ENCODE measurements around the gene MYO1D. TPM values are rescaled to one million over a fixed set of nuclear protein-coding genes. Genes with fewer than 3 reads are reported as not detected.
A peak's percentile ranks its signal among the peaks of the same experiment; 100 is the strongest.

MYO1D gene
- total RNA-seq, 2 experiments from 2014 or later = 2.0 to 2.2 TPM

DNA sequence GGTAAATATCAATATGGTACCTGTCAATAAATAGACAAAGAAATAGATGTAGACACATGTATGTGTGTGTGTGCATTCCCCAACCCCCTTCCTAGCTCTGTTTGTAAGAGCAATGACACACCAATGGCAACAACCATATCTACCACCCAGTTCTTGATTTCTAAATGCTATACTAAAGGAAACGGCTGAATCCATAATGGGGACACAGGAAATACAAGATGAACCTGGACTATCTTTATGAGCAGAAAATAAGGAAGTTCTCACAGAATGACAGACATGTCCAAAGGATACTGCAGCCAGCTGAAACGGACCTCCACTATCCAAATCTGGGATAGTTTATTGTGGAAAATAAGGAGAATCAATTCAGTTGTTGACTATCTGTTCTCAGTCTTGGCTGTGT is 75.3 kb downstream of the MYO1D start:
- no peak for DNase-seq
- no peak overlapping the region for H3K4me3 Mint-ChIP-seq
- no peaks in the 10 kb centered on the region for H3K36me3 Mint-ChIP-seq (ENCODE audit: low read depth)
- no peak overlapping the region for H3K27ac Mint-ChIP-seq
- no peaks in the 10 kb centered on the region for H3K4me1 Mint-ChIP-seq
- ChIA-PET CTCF (interaction anchor here (1.0 kb wide), 1 partner anchor 108 kb away, joined by 3 read pairs; no protein-coding TSS in a partner anchor), POLR2A (no interaction called here)
- H3K9me3 Mint-ChIP-seq = no peaks in the 10 kb centered on the region
- H3K27me3 Mint-ChIP-seq = peaks cover 17% of the 10 kb centered on the region

- Mint-ChIP-seq H3K27me3 (peaks cover 17% of the 10 kb centered on the region), H3K27ac (peak overlapping the region; percentile 31), H3K4me3 (no peak overlapping the region), H3K9me3 (no peaks in the 10 kb centered on the region), H3K4me1 (no peaks in the 10 kb centered on the region), H3K36me3 (ENCODE audit: low read depth) (no peaks in the 10 kb centered on the region)
- CTCF ChIA-PET = interaction anchor here (1.0 to 1.8 kb wide), 2 partner anchors 76 to 108 kb away, joined by 3 to 7 read pairs; partner anchors contain the start of gene MYO1D
- POLR2A ChIA-PET = no interaction called here
- DNase-seq = no peak
Observed at GRCh38 chr17:32801193-32801592, 75.7 kb downstream of the MYO1D start.

DNA sequence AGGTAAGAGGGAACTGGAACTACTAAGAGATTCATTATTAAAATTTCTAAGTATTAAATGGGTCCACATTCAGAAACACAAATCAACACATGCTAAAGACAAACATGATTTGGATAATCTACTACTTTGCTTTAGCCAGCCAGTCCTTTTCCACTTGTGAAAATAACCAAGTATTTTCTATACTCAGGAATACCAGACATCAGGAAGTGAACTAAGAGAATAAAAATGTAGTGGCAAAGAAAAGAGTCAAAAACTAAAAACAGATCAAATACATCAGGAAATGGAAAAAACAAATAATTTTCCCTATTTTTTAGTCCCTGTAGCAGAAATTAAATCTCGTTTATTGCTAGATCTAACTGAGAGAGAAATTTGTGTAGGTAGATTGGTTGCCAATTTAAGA is 78.0 kb downstream of the MYO1D start:
- Mint-ChIP-seq H3K9me3 (no peaks in the 10 kb centered on the region), H3K4me3 (no peak overlapping the region), H3K36me3 (ENCODE audit: low read depth) (no peaks in the 10 kb centered on the region), H3K27ac (no peak overlapping the region), H3K27me3 (peaks cover 15% of the 10 kb centered on the region), H3K4me1 (no peaks in the 10 kb centered on the region)
- CTCF ChIA-PET = interaction anchor here (0.8 to 1.1 kb wide), 3 partner anchors 27 to 78 kb away, joined by 3 read pairs; partner anchors contain the start of gene MYO1D
- POLR2A ChIA-PET = no interaction called here
- no peak for DNase-seq

GRCh38 chr17:32795339-32795979 is 81.5 kb downstream of the MYO1D start:
- Mint-ChIP-seq H3K4me1 (no peaks in the 10 kb centered on the region), H3K36me3 (ENCODE audit: low read depth) (no peaks in the 10 kb centered on the region), H3K27me3 (peaks cover 9% of the 10 kb centered on the region), H3K4me3 (no peak overlapping the region), H3K27ac (no peak overlapping the region), H3K9me3 (no peaks in the 10 kb centered on the region)
- DNase-seq = no peak
- ChIA-PET POLR2A (interaction anchor here (0.7 kb wide), 1 partner anchor 12 kb away, joined by 5 read pairs; no protein-coding TSS in a partner anchor), CTCF (interaction anchor here (0.6 to 1.7 kb wide), 3 partner anchors 9 to 1444 kb away, joined by 3 to 6 read pairs (median 3); no protein-coding TSS in a partner anchor)

- Mint-ChIP-seq H3K4me1 (no peaks in the 10 kb centered on the region), H3K27ac (no peak overlapping the region), H3K9me3 (no peaks in the 10 kb centered on the region), H3K36me3 (ENCODE audit: low read depth) (no peaks in the 10 kb centered on the region), H3K27me3 (peaks cover 9% of the 10 kb centered on the region), H3K4me3 (no peak overlapping the region)
- CTCF ChIA-PET = interaction anchor here (0.6 to 1.7 kb wide), 3 partner anchors 8 to 1443 kb away, joined by 3 to 6 read pairs (median 3); no protein-coding TSS in a partner anchor
- POLR2A ChIA-PET = no interaction called here
- DNase-seq = no peak
Observed at GRCh38 chr17:32794533-32795246, 82.2 kb downstream of the MYO1D start.

DNA sequence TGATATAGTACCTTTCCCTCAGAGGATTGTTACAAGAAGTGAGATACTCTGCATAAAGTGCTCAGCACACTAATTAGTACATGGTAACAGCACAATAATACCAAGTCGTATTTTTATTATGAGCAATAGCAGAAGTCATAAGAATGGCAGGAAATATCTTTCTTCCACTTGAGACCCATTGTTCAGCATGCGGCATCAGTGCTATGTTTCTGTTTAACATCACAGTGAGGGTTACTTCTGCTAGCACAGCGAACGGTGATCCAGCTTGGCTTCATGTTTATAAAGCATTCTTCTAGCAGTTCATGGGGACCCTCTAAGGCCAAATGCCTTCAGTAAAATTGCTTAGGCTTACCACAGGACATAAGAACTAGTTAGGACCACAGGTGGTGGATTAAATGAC is 83.1 kb downstream of the MYO1D start:
- H3K27me3 Mint-ChIP-seq = peaks cover 7% of the 10 kb centered on the region
- no peak for DNase-seq
- no peaks in the 10 kb centered on the region for H3K4me1 Mint-ChIP-seq
- ChIA-PET CTCF (interaction anchor here (1.5 kb wide), 1 partner anchor 11 kb away, joined by 5 read pairs; no protein-coding TSS in a partner anchor), POLR2A (no interaction called here)
- no peaks in the 10 kb centered on the region for H3K36me3 Mint-ChIP-seq (ENCODE audit: low read depth)
- H3K4me3 Mint-ChIP-seq = no peak overlapping the region
- H3K27ac Mint-ChIP-seq = no peak overlapping the region
- H3K9me3 Mint-ChIP-seq = no peaks in the 10 kb centered on the region

DNA sequence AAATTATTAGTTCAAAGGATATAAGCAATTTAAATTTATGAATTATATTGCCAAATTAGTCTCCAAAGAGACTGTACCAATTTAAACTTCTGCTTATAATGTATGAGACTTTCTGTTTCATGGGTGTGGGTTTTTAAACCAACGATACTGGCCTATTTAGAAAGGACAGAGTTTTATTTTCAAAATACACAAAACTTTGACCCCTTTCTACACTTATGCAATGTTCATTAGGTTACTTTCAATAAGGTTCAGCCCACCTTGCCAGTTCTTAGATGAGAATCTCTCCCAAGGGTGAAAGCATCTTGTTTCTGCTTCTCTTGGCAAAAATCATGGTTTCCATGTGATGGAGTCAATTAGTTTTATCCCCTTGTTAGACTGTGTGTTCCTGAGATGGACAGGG is 84.7 kb downstream of the MYO1D start:
- H3K27me3 Mint-ChIP-seq = peaks cover 4% of the 10 kb centered on the region
- DNase-seq = no peak
- no peaks in the 10 kb centered on the region for H3K9me3 Mint-ChIP-seq
- no peak overlapping the region for H3K4me3 Mint-ChIP-seq
- ChIA-PET POLR2A (no interaction called here), CTCF (interaction anchor here (1.1 to 1.5 kb wide), 2 partner anchors 9 to 149 kb away, joined by 5 read pairs; no protein-coding TSS in a partner anchor)
- no peaks in the 10 kb centered on the region for H3K4me1 Mint-ChIP-seq
- no peak overlapping the region for H3K27ac Mint-ChIP-seq
- no peaks in the 10 kb centered on the region for H3K36me3 Mint-ChIP-seq (ENCODE audit: low read depth)

DNA sequence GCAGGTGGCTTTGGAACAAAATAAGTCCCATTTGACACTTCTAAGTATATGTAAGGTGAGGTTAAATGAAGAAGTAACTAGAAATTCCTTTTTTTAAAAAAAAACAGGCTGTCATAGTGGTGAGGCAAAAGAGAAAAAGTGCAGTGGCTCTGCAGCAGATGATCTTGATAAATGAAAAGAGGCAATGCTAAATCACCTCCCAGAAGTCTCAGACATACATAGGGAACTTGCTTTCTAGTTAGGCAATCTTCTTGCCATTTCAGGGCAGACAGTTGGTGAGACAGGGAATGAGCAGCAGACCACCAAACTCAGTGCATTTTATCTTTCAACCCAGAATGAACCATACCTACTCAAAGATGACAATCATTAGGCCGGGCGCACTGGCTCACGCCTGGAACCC is 90.8 kb downstream of the MYO1D start:
- DNase-seq = no peak
- Mint-ChIP-seq H3K27ac (no peak overlapping the region), H3K27me3 (peaks cover 11% of the 10 kb centered on the region), H3K9me3 (no peaks in the 10 kb centered on the region), H3K36me3 (ENCODE audit: low read depth) (no peaks in the 10 kb centered on the region), H3K4me3 (no peak overlapping the region), H3K4me1 (no peaks in the 10 kb centered on the region)
- ChIA-PET POLR2A (interaction anchor here (0.7 kb wide), 1 partner anchor 60 kb away, joined by 3 read pairs; no protein-coding TSS in a partner anchor), CTCF (interaction anchor here (0.6 to 1.2 kb wide), 2 partner anchors 9 to 565 kb away, joined by 3 read pairs; no protein-coding TSS in a partner anchor)

GRCh38 chr17:32784113-32784512 is 92.8 kb downstream of the MYO1D start:
- CTCF ChIA-PET = interaction anchor here (1.0 to 2.9 kb wide), 5 partner anchors 12 to 152 kb away, joined by 3 to 14 read pairs (median 5); partner anchors contain the start of gene MYO1D
- Mint-ChIP-seq H3K27ac (no peak overlapping the region), H3K36me3 (ENCODE audit: low read depth) (no peaks in the 10 kb centered on the region), H3K27me3 (peaks cover 10% of the 10 kb centered on the region), H3K4me1 (no peaks in the 10 kb centered on the region), H3K4me3 (no peak overlapping the region), H3K9me3 (no peaks in the 10 kb centered on the region)
- POLR2A ChIA-PET = no interaction called here
- no peak for DNase-seq

- Mint-ChIP-seq H3K4me3 (no peak overlapping the region), H3K9me3 (no peaks in the 10 kb centered on the region), H3K36me3 (ENCODE audit: low read depth) (no peaks in the 10 kb centered on the region), H3K4me1 (no peaks in the 10 kb centered on the region), H3K27me3 (peaks cover 7% of the 10 kb centered on the region), H3K27ac (no peak overlapping the region)
- peak; percentile 24 for DNase-seq
- POLR2A ChIA-PET = interaction anchor here (0.6 kb wide), 1 partner anchor 12 kb away, joined by 5 read pairs; no protein-coding TSS in a partner anchor
- CTCF ChIA-PET = interaction anchor here (0.7 to 2.9 kb wide), 11 partner anchors 9 to 222 kb away, joined by 3 to 14 read pairs (median 3); partner anchors contain the start of gene MYO1D
Observed at GRCh38 chr17:32783602-32784001, 93.3 kb downstream of the MYO1D start.

- Mint-ChIP-seq H3K27ac (no peak overlapping the region), H3K4me3 (no peak overlapping the region), H3K4me1 (no peaks in the 10 kb centered on the region), H3K9me3 (no peaks in the 10 kb centered on the region), H3K27me3 (peaks cover 7% of the 10 kb centered on the region), H3K36me3 (ENCODE audit: low read depth) (no peaks in the 10 kb centered on the region)
- CTCF ChIA-PET = interaction anchor here (4.5 kb wide), 1 partner anchor 96 kb away, joined by 21 read pairs; the partner anchor contains the start of gene MYO1D
- POLR2A ChIA-PET = no interaction called here
- DNase-seq = no peak
Observed at GRCh38 chr17:32780721-32781120, 96.2 kb downstream of the MYO1D start.

DNA sequence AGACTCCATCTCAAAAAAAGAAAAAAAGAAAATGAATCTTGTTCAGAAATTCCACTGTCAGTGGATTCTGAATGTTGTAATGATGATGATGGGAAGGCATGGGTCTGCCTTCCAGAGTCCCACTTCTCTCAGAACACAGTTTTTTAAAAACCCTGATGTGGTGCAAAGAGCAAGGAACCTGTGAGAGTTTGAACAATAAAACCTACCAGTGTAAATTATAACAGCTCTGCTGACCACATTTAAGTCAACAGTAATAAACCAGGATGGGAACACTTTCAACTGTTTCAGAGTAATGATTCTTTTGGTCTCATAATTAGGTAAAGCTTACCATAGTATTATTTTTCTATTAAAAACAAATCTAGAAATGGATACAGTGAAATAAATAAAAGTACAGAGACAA is 99.0 kb downstream of the MYO1D start:
- no peaks in the 10 kb centered on the region for H3K4me1 Mint-ChIP-seq
- no peak for DNase-seq
- no peaks in the 10 kb centered on the region for H3K9me3 Mint-ChIP-seq
- ChIA-PET POLR2A (no interaction called here), CTCF (interaction anchor here (0.7 to 4.5 kb wide), 2 partner anchors 99 to 160 kb away, joined by 5 to 21 read pairs; partner anchors contain the start of gene MYO1D)
- no peak overlapping the region for H3K27ac Mint-ChIP-seq
- no peaks in the 10 kb centered on the region for H3K27me3 Mint-ChIP-seq
- no peaks in the 10 kb centered on the region for H3K36me3 Mint-ChIP-seq (ENCODE audit: low read depth)
- H3K4me3 Mint-ChIP-seq = no peak overlapping the region

- DNase-seq = no peak
- POLR2A ChIA-PET = no interaction called here
- H3K4me1 Mint-ChIP-seq = no peaks in the 10 kb centered on the region
- no peaks in the 10 kb centered on the region for H3K9me3 Mint-ChIP-seq
- no peak overlapping the region for H3K4me3 Mint-ChIP-seq
- no peak overlapping the region for H3K27ac Mint-ChIP-seq
- H3K36me3 Mint-ChIP-seq (ENCODE audit: low read depth) = no peaks in the 10 kb centered on the region
- CTCF ChIA-PET = interaction anchor here (4.5 kb wide), 1 partner anchor 100 kb away, joined by 21 read pairs; the partner anchor contains the start of gene MYO1D
- no peaks in the 10 kb centered on the region for H3K27me3 Mint-ChIP-seq
Observed at GRCh38 chr17:32777436-32777835, 99.5 kb downstream of the MYO1D start.
